Fibroblast of villous mesenchyme (primary cell): ENCODE measurements around the gene CHRDL2. TPM values are rescaled to one million over a fixed set of nuclear protein-coding genes. Genes with fewer than 3 reads are reported as not detected.

Experiments used
- DNase-seq: peaks from one replicate; pipeline ENCODE4 v3.0.0-alpha.2; 2010; ENCODE audit warnings: low read depth
- H3K4me3 ChIP-seq: 2 replicates; pipeline ENCODE4 v1.5.1; 2011; ENCODE audit warnings: low read depth, mild to moderate bottlenecking, low read length
- CTCF ChIP-seq: IDR thresholded peaks from 2 replicates; pipeline ENCODE4 v1.5.1; 2012; ENCODE audit warnings: low read depth, mild to moderate bottlenecking, low read length; ENCODE audit not compliant: insufficient read depth
- total RNA-seq: library from RNA; depleted of rRNA; stranded (reverse); fragments of >200 nt; gene quantifications from 2 replicates; pipeline ENCODE4 v1.2.3, GENCODE V29; 2012

CHRDL2 gene
- total RNA-seq, 1 donor, result not detected

- no peak for DNase-seq
- TF ChIP-seq CTCF, result no peak
- H3K4me3 ChIP-seq, result no peak overlapping the region
Measured at GRCh38 chr11:74714904-74715303, 16.3 kb downstream of the CHRDL2 start.

DNA sequence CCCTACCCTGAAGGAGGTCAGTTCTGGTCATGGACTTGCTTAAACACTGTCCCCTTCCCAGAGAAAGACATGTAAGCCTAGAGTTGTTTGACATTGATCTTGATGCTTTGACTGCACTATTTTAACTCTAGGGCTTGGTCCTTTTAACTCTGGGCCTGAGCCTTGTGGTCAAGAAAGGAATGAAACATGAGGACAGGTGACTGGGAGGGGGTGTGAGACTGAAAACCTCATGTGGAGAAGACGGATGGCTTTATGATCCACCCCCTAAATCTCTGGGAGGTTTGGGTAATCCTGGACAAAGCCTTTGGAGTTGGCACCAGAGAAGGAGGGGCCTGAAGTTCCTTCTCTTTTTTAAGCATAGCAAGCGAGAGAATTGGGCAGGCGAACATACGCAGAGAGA, 17.5 kb downstream of the CHRDL2 start:
- no peak for TF ChIP-seq CTCF
- no peak for DNase-seq
- H3K4me3 ChIP-seq, result no peak overlapping the region

DNA sequence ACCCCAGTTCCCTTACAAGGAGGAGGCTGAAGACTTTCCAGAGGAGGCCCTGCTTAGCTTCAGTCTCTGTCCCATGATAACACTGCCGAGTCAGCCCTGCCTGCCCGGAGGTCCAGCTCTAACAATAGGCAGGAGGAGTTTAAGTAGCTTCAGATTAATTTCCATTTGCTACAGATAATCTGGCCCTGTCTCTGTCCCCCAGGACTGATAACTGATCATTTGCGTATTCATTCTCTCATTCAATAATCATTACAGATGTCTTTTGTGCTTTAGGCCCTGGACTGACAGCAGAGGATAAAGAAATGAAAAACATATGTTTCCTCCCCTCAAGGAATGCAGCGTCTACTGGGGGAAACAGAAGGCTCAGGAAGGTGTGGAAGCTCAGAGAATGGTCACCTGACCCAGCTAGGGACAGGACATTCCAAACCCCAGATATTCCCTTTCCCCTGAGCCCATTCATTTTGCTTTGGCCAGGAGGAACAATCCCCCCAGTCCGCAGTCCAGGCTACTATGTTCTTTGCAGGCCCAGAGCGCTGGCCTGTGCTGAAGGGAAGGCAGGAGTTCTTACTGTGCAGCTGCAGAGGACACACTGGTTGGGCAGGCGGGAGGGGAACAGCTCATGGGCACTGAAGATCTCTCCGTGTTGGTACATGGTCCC, 20.8 kb downstream of the CHRDL2 start:
- no peak for TF ChIP-seq CTCF
- no peak overlapping the region for H3K4me3 ChIP-seq
- peak; percentile 63 for DNase-seq

GRCh38 chr11:74709175-74709574, 22.1 kb downstream of the CHRDL2 start:
- H3K4me3 ChIP-seq, result no peak overlapping the region
- TF ChIP-seq CTCF, result no peak
- DNase-seq, result no peak

DNA sequence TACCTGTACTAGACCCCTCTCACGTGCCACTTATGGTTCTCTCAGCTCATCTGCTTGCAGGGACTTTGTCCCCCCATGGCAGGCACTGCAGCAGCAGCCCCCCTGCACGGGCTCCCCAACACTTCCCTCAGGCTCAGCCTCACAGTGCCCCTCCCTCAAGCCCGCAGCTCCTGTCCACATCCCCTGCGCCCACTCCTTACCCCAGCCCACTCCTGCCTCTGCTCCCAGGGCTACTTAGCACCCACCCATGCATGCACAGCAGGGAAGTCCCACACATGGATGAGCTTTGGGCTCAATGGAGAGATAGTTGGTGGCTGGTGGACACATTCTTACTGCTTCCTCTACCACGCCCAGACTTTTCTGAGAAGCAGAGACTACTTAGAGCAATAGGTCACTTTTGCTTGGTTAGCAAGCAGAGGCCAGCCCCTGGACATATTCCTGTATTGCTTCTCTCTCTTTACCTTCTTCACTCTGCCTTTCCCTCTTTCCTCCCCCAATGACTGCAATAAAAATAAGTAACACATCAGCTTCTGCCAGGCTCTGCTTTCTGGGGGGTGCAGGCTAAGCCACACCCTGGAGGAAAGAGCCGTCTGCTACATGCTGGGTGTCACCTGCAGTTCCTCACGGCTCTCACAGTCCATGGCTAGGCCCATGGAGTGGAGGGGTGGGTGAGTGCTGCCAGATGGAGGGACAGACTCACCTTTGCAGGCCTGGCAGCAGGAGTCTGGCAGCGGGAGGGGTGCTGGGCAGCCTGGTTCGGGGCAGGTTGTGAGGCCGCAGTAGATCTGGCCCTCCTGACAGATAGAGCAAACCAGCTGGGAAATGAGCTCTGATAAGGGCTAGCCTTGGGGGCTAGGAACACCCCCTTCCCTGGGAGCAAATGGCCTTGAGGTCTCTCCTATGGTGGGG, 23.4 kb downstream of the CHRDL2 start:
- DNase-seq, result no peak
- TF ChIP-seq CTCF, result no peak
- H3K4me3 ChIP-seq, result no peak overlapping the region

- DNase-seq, result no peak
- no peak for TF ChIP-seq CTCF
- H3K4me3 ChIP-seq, result no peak overlapping the region
Measured at GRCh38 chr11:74707182-74707581, 24.0 kb downstream of the CHRDL2 start.
